ENCODE measurements around the gene SNX6. TPM values are rescaled to one million over a fixed set of nuclear protein-coding genes. Genes with fewer than 3 reads are reported as not detected.
"Not testable (repeated sequence)": the region's sequence is repeated elsewhere in the genome, so short reads cannot be mapped to it uniquely, and the experiment has no call there.

Gene SNX6
- total and polyA plus RNA-seq, 4 experiments from 2014 or later, result 81.0 to 212 (median 114) TPM

- ChIA-PET CTCF (ENCODE audit: partially characterized antibody) (no interaction called here), POLR2A (ENCODE audit: partially characterized antibody) (interaction anchor here (1.0 kb wide), 1 partner anchor 25 kb away, joined by 3 read pairs; no protein-coding TSS in a partner anchor)
Observed at GRCh38 chr14:34582117-34582680, 47.7 kb downstream of the SNX6 start.

GRCh38 chr14:34580381-34580780 is 49.6 kb downstream of the SNX6 start:
- Histone ChIP-seq H3K4me3 (ENCODE audit: low read length in 2 of 2) (no peak overlapping the region), H3K27me3 (ENCODE audit: insufficient read depth, low read length) (no peaks in the 10 kb centered on the region), H3K9me3 (ENCODE audit: control insufficient read depth in 1 of 2, low read length in 2 of 2) (no peaks in the 10 kb centered on the region), H3K27ac (ENCODE audit: low read depth, low read length) (no peak overlapping the region), H3K36me3 (ENCODE audit: insufficient read depth, low read length) (peaks cover 40% of the 10 kb centered on the region), H3K4me1 (ENCODE audit: insufficient read depth, low read length) (no peaks in the 10 kb centered on the region)
- Mint-ChIP-seq H3K27me3 (no peaks in the 10 kb centered on the region), H3K9me3 (no peaks in the 10 kb centered on the region), H3K36me3 (peaks cover 27 to 53% of the 10 kb centered on the region in 2 donors), H3K27ac (peak overlapping the region in 3 of 7 donors; percentile 4 to 75 (median 17)), H3K4me3 (no peak overlapping the region), H3K4me1 (peaks cover 0 to 5% (median 0%) of the 10 kb centered on the region in 4 donors)
- intact Hi-C loops (cut with micrococcal nuclease), result no loop called here
- POLR2A ChIA-PET (ENCODE audit: partially characterized antibody), result no interaction called here
- DNase-seq, result no peak
- CTCF ChIA-PET (ENCODE audit: partially characterized antibody), result no interaction called here

More at GRCh38 chr14:34582117-34582680, 47.7 kb downstream of the SNX6 start:
- Mint-ChIP-seq H3K4me1 (peaks cover 0 to 4% (median 0%) of the 10 kb centered on the region in 4 donors), H3K4me3 (no peak overlapping the region), H3K9me3 (no peaks in the 10 kb centered on the region), H3K36me3 (peaks cover 27 to 56% of the 10 kb centered on the region in 2 donors), H3K27me3 (no peaks in the 10 kb centered on the region), H3K27ac (no peak overlapping the region)
- no peak overlapping the region for H3K27ac ChIP-seq (ENCODE audit: low read depth, low read length)
- no peaks in the 10 kb centered on the region for H3K9me3 ChIP-seq (ENCODE audit: control insufficient read depth in 1 of 2, low read length in 2 of 2)
- no peaks in the 10 kb centered on the region for H3K4me1 ChIP-seq (ENCODE audit: insufficient read depth, low read length)
- no peak for DNase-seq
- no peak overlapping the region for H3K4me3 ChIP-seq (ENCODE audit: low read length in 2 of 2)
- intact Hi-C loops (cut with micrococcal nuclease), result no loop called here
- H3K27me3 ChIP-seq (ENCODE audit: insufficient read depth, low read length), result no peaks in the 10 kb centered on the region
- peaks cover 42% of the 10 kb centered on the region for H3K36me3 ChIP-seq (ENCODE audit: insufficient read depth, low read length)

- ChIA-PET CTCF (ENCODE audit: partially characterized antibody) (no interaction called here), POLR2A (ENCODE audit: partially characterized antibody) (no interaction called here)
- Mint-ChIP-seq H3K27ac (peak overlapping the region in 1 of 7 donors; percentile 19), H3K36me3 (peaks cover 13 to 38% of the 10 kb centered on the region in 2 donors), H3K9me3 (no peaks in the 10 kb centered on the region), H3K4me1 (peaks cover 0 to 1% (median 0%) of the 10 kb centered on the region in 4 donors), H3K4me3 (no peak overlapping the region), H3K27me3 (no peaks in the 10 kb centered on the region)
- Histone ChIP-seq H3K4me3 (ENCODE audit: low read length in 2 of 2) (no peak overlapping the region), H3K27ac (ENCODE audit: low read depth, low read length) (no peak overlapping the region), H3K27me3 (ENCODE audit: insufficient read depth, low read length) (no peaks in the 10 kb centered on the region), H3K36me3 (ENCODE audit: insufficient read depth, low read length) (peaks cover 49% of the 10 kb centered on the region), H3K9me3 (ENCODE audit: control insufficient read depth in 1 of 2, low read length in 2 of 2) (no peaks in the 10 kb centered on the region), H3K4me1 (ENCODE audit: insufficient read depth, low read length) (no peaks in the 10 kb centered on the region)
- intact Hi-C loops (cut with micrococcal nuclease), result no loop called here
- DNase-seq, result no peak
Observed at GRCh38 chr14:34571771-34572170, 58.2 kb downstream of the SNX6 start.

GRCh38 chr14:34569750-34570149 is 60.2 kb downstream of the SNX6 start:
- no peaks in the 10 kb centered on the region for H3K27me3 ChIP-seq (ENCODE audit: insufficient read depth, low read length)
- no peak overlapping the region for H3K27ac ChIP-seq (ENCODE audit: low read depth, low read length)
- H3K36me3 ChIP-seq (ENCODE audit: insufficient read depth, low read length), result peaks cover 53% of the 10 kb centered on the region
- ChIA-PET CTCF (ENCODE audit: partially characterized antibody) (no interaction called here), POLR2A (ENCODE audit: partially characterized antibody) (no interaction called here)
- DNase-seq, result no peak
- no peak overlapping the region for H3K4me3 ChIP-seq (ENCODE audit: low read length in 2 of 2)
- Mint-ChIP-seq H3K4me1 (no peaks in the 10 kb centered on the region), H3K36me3 (peaks cover 13 to 36% of the 10 kb centered on the region in 2 donors), H3K9me3 (no peaks in the 10 kb centered on the region), H3K27me3 (no peaks in the 10 kb centered on the region), H3K27ac (peak overlapping the region in 1 of 7 donors; percentile 2), H3K4me3 (no peak overlapping the region)
- intact Hi-C loops (cut with micrococcal nuclease), result loop anchor here (10.0 kb wide), 1 partner anchor 55 kb away; no protein-coding TSS in a partner anchor
- H3K4me1 ChIP-seq (ENCODE audit: insufficient read depth, low read length), result no peaks in the 10 kb centered on the region
- H3K9me3 ChIP-seq (ENCODE audit: control insufficient read depth in 1 of 2, low read length in 2 of 2), result no peaks in the 10 kb centered on the region

DNA sequence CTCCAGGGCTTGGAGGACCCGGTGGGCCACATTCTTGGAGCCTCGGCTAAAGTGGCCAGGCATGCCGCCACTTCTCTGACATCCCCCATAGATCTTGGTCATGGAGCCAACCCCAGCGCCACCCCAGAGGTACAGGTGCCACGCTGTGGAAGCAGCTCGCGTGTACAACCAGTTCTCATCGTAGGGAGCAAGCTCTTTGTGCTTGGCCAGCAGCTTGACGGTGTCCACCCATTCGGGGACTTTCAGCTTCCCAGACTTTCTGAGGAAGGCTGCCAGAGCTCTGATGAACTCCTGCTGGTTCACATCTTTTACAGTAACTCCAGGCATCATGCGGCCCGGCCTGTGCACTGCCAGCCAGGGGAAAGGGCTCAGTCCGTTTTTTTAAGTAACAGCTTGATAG is 61.1 kb downstream of the SNX6 start:
- Mint-ChIP-seq H3K4me3 (no peak overlapping the region), H3K4me1 (no peaks in the 10 kb centered on the region), H3K36me3 (peaks cover 13 to 42% of the 10 kb centered on the region in 2 donors), H3K9me3 (no peaks in the 10 kb centered on the region), H3K27me3 (no peaks in the 10 kb centered on the region), H3K27ac (no peak overlapping the region)
- Histone ChIP-seq H3K27ac (ENCODE audit: low read depth, low read length) (no peak overlapping the region), H3K4me3 (ENCODE audit: low read length in 2 of 2) (no peak overlapping the region), H3K36me3 (ENCODE audit: insufficient read depth, low read length) (peaks cover 56% of the 10 kb centered on the region), H3K27me3 (ENCODE audit: insufficient read depth, low read length) (no peaks in the 10 kb centered on the region), H3K9me3 (ENCODE audit: control insufficient read depth in 1 of 2, low read length in 2 of 2) (no peaks in the 10 kb centered on the region), H3K4me1 (ENCODE audit: insufficient read depth, low read length) (no peaks in the 10 kb centered on the region)
- DNase-seq, result no peak
- POLR2A ChIA-PET (ENCODE audit: partially characterized antibody), result no interaction called here
- CTCF ChIA-PET (ENCODE audit: partially characterized antibody), result no interaction called here
- intact Hi-C loops (cut with micrococcal nuclease), result loop anchor here (10.0 kb wide), 1 partner anchor 56 kb away; no protein-coding TSS in a partner anchor

- no peak overlapping the region for H3K4me3 Mint-ChIP-seq
- Histone ChIP-seq H3K4me3 (ENCODE audit: low read length in 2 of 2) (no peak overlapping the region), H3K4me1 (ENCODE audit: insufficient read depth, low read length) (no peaks in the 10 kb centered on the region), H3K27me3 (ENCODE audit: insufficient read depth, low read length) (no peaks in the 10 kb centered on the region), H3K27ac (ENCODE audit: low read depth, low read length) (no peak overlapping the region), H3K9me3 (ENCODE audit: control insufficient read depth in 1 of 2, low read length in 2 of 2) (no peaks in the 10 kb centered on the region), H3K36me3 (ENCODE audit: insufficient read depth, low read length) (peaks cover 18% of the 10 kb centered on the region)
- H3K4me1 Mint-ChIP-seq, result no peaks in the 10 kb centered on the region
- H3K27me3 Mint-ChIP-seq, result no peaks in the 10 kb centered on the region
- H3K36me3 Mint-ChIP-seq, result peaks cover 10 to 22% of the 10 kb centered on the region in 2 donors
- no peak overlapping the region for H3K27ac Mint-ChIP-seq
- H3K9me3 Mint-ChIP-seq, result no peaks in the 10 kb centered on the region
- ChIA-PET POLR2A (ENCODE audit: partially characterized antibody) (no interaction called here), CTCF (ENCODE audit: partially characterized antibody) (no interaction called here)
- DNase-seq, result no peak
- intact Hi-C loops (cut with micrococcal nuclease), result loop anchor here (10.0 kb wide), 1 partner anchor 62 kb away; no protein-coding TSS in a partner anchor
Observed at GRCh38 chr14:34562776-34563150, 67.2 kb downstream of the SNX6 start.

DNA sequence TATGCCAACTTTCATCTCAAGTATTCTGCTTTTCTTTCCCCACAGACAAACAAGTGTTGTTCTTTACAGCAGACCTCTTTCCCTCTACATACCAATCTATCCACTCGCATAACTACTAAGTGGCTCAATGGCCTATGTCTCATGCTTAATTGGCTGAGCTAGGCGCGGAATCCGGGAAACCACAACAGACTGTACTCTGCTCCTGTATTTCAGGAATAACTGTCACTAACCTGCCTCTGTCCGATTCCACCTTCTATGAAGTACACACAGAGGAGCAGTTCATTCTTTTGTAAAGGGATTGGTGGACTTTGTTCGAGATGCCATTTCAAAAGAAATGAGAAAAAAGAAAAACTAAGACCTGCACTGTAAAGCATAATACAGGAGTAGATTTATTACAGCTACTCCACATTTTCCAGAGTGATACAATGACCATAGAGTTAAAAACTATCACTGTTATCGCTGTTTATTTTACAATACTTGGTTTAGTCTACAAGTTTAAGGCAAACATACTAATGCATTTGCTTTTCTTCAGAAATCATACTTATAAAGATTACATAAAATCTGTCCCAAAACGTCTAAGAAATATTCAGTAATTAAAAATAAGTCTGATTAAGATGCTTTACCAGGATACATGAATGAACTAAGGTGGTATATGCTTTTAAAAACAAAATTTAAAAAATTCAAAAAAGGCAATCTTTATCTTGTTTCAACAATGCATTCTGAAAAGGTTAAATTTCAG is 67.7 kb downstream of the SNX6 start:
- H3K36me3 ChIP-seq (ENCODE audit: insufficient read depth, low read length), result peaks cover 12% of the 10 kb centered on the region
- DNase-seq; H3K9me3 Mint-ChIP-seq; H3K27me3 Mint-ChIP-seq; POLR2A ChIA-PET (ENCODE audit: partially characterized antibody); H3K27ac ChIP-seq (ENCODE audit: low read depth, low read length); H3K4me1 ChIP-seq (ENCODE audit: insufficient read depth, low read length); H3K4me1 Mint-ChIP-seq; H3K27ac Mint-ChIP-seq; H3K4me3 ChIP-seq (ENCODE audit: low read length in 2 of 2); H3K9me3 ChIP-seq (ENCODE audit: control insufficient read depth in 1 of 2, low read length in 2 of 2); H3K27me3 ChIP-seq (ENCODE audit: insufficient read depth, low read length); H3K4me3 Mint-ChIP-seq; CTCF ChIA-PET (ENCODE audit: partially characterized antibody): not testable (repeated sequence)
- intact Hi-C loops (cut with micrococcal nuclease), result loop anchor here (10.0 kb wide), 1 partner anchor 63 kb away; no protein-coding TSS in a partner anchor
- H3K36me3 Mint-ChIP-seq, result peaks cover 7 to 18% of the 10 kb centered on the region in 2 donors
